GM19043 (cell line): ENCODE results near the gene PLA2G2A.
"Not testable (repeated sequence)": the region's sequence is repeated elsewhere in the genome, so short reads cannot be mapped to it uniquely, and the experiment has no call there.

ENCODE experiments used
- ATAC-seq: cut with Tn5 transposase; IDR thresholded peaks from one replicate; pipeline ENCODE4 v1.9.1; 2021; ENCODE audit warnings: low read depth; ENCODE audit not compliant: unreplicated experiment

Gene PLA2G2A

GRCh38 chr1:19934336-19934735 lies 45.1 kb downstream of the PLA2G2A start:
- no peak for ATAC-seq

GRCh38 chr1:19932866-19933265 lies 46.6 kb downstream of the PLA2G2A start:
- no peak for ATAC-seq

- ATAC-seq: not testable (repeated sequence)
These were observed 52.3 kb downstream of the PLA2G2A start for GRCh38 chr1:19927130-19927421.

GRCh38 chr1:19926296-19927129 lies 52.9 kb downstream of the PLA2G2A start:
- ATAC-seq: no peak
